ENCODE data around the gene SERPINB6. TPM values are rescaled to one million over a fixed set of nuclear protein-coding genes. Genes with fewer than 3 reads are reported as not detected.
"Not testable (repeated sequence)": the region's sequence is repeated elsewhere in the genome, so short reads cannot be mapped to it uniquely, and the experiment has no call there.

Gene SERPINB6
- total RNA-seq, 1 donor from 2014 or later, result 120 TPM

- no peak for DNase-seq (ENCODE audit: low read depth)
- no peak overlapping the region for H3K4me3 ChIP-seq (ENCODE audit: low read depth, low read length)
- TF ChIP-seq, protein P1, sequence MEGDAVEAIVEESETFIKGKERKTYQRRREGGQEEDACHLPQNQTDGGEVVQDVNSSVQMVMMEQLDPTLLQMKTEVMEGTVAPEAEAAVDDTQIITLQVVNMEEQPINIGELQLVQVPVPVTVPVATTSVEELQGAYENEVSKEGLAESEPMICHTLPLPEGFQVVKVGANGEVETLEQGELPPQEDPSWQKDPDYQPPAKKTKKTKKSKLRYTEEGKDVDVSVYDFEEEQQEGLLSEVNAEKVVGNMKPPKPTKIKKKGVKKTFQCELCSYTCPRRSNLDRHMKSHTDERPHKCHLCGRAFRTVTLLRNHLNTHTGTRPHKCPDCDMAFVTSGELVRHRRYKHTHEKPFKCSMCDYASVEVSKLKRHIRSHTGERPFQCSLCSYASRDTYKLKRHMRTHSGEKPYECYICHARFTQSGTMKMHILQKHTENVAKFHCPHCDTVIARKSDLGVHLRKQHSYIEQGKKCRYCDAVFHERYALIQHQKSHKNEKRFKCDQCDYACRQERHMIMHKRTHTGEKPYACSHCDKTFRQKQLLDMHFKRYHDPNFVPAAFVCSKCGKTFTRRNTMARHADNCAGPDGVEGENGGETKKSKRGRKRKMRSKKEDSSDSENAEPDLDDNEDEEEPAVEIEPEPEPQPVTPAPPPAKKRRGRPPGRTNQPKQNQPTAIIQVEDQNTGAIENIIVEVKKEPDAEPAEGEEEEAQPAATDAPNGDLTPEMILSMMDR (conservative IDR thresholded peaks at IDR 0.05; ENCODE audit: low read depth, low read length), result no peak
Observed at GRCh38 chr6:2916158-2916925, 55.0 kb downstream of the SERPINB6 start.

DNA sequence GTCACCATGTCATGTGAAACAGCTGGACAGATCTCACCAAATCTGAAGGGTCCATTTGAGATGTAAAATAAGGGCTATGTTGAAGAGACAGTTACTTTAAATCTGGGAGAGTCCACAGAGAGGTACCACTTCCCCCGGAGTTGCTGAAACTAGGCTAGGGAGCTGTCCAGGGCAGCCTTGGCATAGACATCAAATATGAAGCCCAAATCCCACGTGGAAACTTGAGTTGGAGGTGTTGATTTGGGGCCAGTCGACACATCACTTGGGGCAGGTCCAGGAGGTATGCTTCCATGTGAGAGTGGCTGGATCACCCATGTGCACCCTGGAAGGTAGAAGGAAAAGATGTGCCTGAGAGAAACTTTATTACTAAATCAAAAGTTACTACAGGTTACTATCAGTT is 56.2 kb downstream of the SERPINB6 start:
- no peak for DNase-seq (ENCODE audit: low read depth)
- TF ChIP-seq, protein P1 (conservative IDR thresholded peaks at IDR 0.05; ENCODE audit: low read depth, low read length), result no peak
- no peak overlapping the region for H3K4me3 ChIP-seq (ENCODE audit: low read depth, low read length)

- no peak for DNase-seq (ENCODE audit: low read depth)
- H3K4me3 ChIP-seq (ENCODE audit: low read depth, low read length), result no peak overlapping the region
- TF ChIP-seq, protein P1 (conservative IDR thresholded peaks at IDR 0.05; ENCODE audit: low read depth, low read length), result no peak
Observed at GRCh38 chr6:2914318-2914660, 57.1 kb downstream of the SERPINB6 start.

- DNase-seq (ENCODE audit: low read depth), result no peak
- H3K4me3 ChIP-seq (ENCODE audit: low read depth, low read length), result no peak overlapping the region
- TF ChIP-seq, protein P1 (conservative IDR thresholded peaks at IDR 0.05; ENCODE audit: low read depth, low read length), result no peak
Observed at GRCh38 chr6:2913621-2914317, 57.6 kb downstream of the SERPINB6 start.

- H3K4me3 ChIP-seq (ENCODE audit: low read depth, low read length), result no peak overlapping the region
- DNase-seq (ENCODE audit: low read depth), result no peak
- TF ChIP-seq, protein P1 (conservative IDR thresholded peaks at IDR 0.05; ENCODE audit: low read depth, low read length), result no peak
Observed at GRCh38 chr6:2911171-2911570, 60.2 kb downstream of the SERPINB6 start.

DNA sequence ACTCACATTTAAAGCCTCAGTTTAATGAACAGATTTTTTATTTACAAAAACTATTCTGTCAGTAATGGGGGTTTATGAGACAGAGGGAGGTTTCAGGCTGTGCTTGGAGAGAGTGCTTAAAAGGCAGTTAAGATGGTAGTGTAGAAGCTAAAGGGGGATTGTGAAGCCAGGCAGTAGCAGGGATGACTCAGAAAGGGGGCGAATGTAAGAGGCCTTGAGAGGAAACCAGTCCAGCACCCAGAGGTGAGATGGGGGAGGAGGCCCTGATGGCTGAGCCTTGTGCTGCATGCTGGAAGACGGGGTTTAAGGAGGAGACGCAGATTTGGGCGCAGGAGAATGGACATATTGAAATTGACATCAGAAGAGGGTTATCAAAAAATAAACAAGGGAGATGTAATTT is 61.6 kb downstream of the SERPINB6 start:
- H3K4me3 ChIP-seq (ENCODE audit: low read depth, low read length), result no peak overlapping the region
- DNase-seq (ENCODE audit: low read depth), result no peak
- TF ChIP-seq, protein P1 (conservative IDR thresholded peaks at IDR 0.05; ENCODE audit: low read depth, low read length), result no peak

DNA sequence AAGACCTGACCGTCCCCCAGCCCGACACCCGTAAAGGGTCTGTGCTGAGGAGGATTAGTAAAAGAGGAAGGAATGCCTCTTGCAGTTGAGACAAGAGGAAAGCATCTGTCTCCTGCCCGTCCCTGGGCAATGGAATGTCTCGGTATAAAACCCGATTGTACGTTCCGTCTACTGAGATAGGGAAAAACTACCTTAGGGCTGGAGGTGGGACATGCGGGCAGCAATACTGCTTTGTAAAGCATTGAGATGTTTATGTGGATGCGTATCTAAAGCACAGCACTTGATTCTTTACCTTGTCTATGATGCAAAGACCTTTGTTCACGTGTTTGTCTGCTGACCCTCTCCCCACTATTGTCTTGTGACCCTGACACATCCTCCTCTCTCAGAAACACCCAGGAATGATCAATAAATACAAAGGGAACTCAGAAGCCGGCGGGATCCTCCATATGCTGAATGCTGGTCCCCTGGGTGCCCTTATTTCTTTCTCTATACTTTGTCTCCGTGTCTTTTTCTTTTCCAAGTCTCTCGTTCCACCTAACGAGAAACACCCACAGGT is 62.2 kb downstream of the SERPINB6 start:
- DNase-seq (ENCODE audit: low read depth), result not testable (repeated sequence)

DNA sequence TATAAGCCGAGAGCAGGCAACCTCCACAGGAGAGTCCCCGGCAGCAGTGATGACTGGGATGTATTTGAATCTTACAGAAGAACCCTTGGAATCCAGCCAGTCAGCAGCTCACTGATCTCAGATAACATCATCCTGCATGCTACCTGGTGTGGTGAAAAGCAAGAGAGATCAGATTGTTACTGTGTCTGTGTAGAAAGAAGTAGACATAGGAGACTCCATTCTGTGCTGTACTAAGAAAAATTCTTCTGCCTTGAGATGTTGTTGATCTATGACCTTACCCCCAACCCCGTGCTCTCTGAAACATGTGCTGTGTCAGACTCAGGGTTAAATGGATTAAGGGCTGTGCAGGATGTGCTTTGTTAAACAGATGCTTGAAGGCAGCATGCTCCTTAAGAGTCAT is 62.9 kb downstream of the SERPINB6 start:
- DNase-seq (ENCODE audit: low read depth); H3K4me3 ChIP-seq (ENCODE audit: low read depth, low read length): not testable (repeated sequence)

More for the DNA sequence above, 62.2 kb downstream of the SERPINB6 start:
- H3K4me3 ChIP-seq (ENCODE audit: low read depth, low read length), result not testable (repeated sequence)

- DNase-seq (ENCODE audit: low read depth), result not testable (repeated sequence)
- H3K4me3 ChIP-seq (ENCODE audit: low read depth, low read length), result peak overlapping the region; percentile 78
Observed at GRCh38 chr6:2903411-2904185, 67.8 kb downstream of the SERPINB6 start.

Data from epithelial cell of proximal tubule (primary cell).